ENCODE results near the gene CPNE2. TPM values are rescaled to one million over a fixed set of nuclear protein-coding genes. Genes with fewer than 3 reads are reported as not detected.

Gene CPNE2
- total and polyA plus RNA-seq, 4 donors = 38.1 to 76.3 (median 52.2) TPM

GRCh38 chr16:57087003-57087402 lies 5.4 kb upstream of the CPNE2 start:
- DNase-seq (no peak), ATAC-seq (ENCODE audit: insufficient read depth, low FRiP score) (no peak)
- Histone ChIP-seq H3K4me1 (ENCODE audit: control insufficient read depth in 5 of 5, insufficient read depth in 5 of 5, low read length in 5 of 5) (peaks cover 0 to 8% (median 0%) of the 10 kb centered on the region in 5 donors), H3K27ac (ENCODE audit: low read depth in 1 of 2, low read length in 1 of 2) (no peak overlapping the region), H3K36me3 (ENCODE audit: control insufficient read depth in 4 of 4, insufficient read depth in 4 of 4, low read length in 4 of 4) (peaks cover 0 to 4% (median 0%) of the 10 kb centered on the region in 4 donors), H3K9ac (ENCODE audit: insufficient read depth in 1 of 2, low read length in 2 of 2) (no peak overlapping the region), H3K27me3 (ENCODE audit: control insufficient read depth in 3 of 3, insufficient read depth in 3 of 3, low read length in 2 of 3) (no peaks in the 10 kb centered on the region), H3K4me3 (no peak overlapping the region), H3K9me3 (ENCODE audit: control insufficient read depth in 4 of 4, insufficient read depth in 3 of 4, low read length in 3 of 4) (no peaks in the 10 kb centered on the region)
- no peak for TF ChIP-seq CTCF (IDR thresholded peaks at IDR 0.05; ENCODE audit: control extremely low read depth, extremely low read depth)
- 87 to 90% methylated on average over 2 of the region's 2 CpGs for WGBS, 2 donors

- H3K4me1 ChIP-seq (ENCODE audit: control insufficient read depth in 5 of 5, insufficient read depth in 5 of 5, low read length in 5 of 5) = peaks cover 0 to 20% (median 4%) of the 10 kb centered on the region in 5 donors
- TF ChIP-seq CTCF (IDR thresholded peaks at IDR 0.05; ENCODE audit: control extremely low read depth, extremely low read depth) = no peak
- no peak for ATAC-seq (ENCODE audit: insufficient read depth, low FRiP score)
- H3K4me3 ChIP-seq = no peak overlapping the region
- H3K27ac ChIP-seq (ENCODE audit: low read depth in 1 of 2, low read length in 1 of 2) = no peak overlapping the region
- no peak overlapping the region for H3K9ac ChIP-seq (ENCODE audit: insufficient read depth in 1 of 2, low read length in 2 of 2)
- DNase-seq = no peak
- H3K27me3 ChIP-seq (ENCODE audit: control insufficient read depth in 3 of 3, insufficient read depth in 3 of 3, low read length in 2 of 3) = no peaks in the 10 kb centered on the region
- 83 to 91% methylated on average over 8 of the region's 8 CpGs for WGBS, 2 donors
- H3K36me3 ChIP-seq (ENCODE audit: control insufficient read depth in 4 of 4, insufficient read depth in 4 of 4, low read length in 4 of 4) = no peaks in the 10 kb centered on the region
- H3K9me3 ChIP-seq (ENCODE audit: control insufficient read depth in 4 of 4, insufficient read depth in 3 of 4, low read length in 3 of 4) = no peaks in the 10 kb centered on the region
Measured at GRCh38 chr16:57089406-57089805, 3.0 kb upstream of the CPNE2 start.

- Histone ChIP-seq H3K4me1 (ENCODE audit: control insufficient read depth in 5 of 5, insufficient read depth in 5 of 5, low read length in 5 of 5) (peaks cover 0 to 25% (median 6%) of the 10 kb centered on the region in 5 donors), H3K4me3 (no peak overlapping the region), H3K27me3 (ENCODE audit: control insufficient read depth in 3 of 3, insufficient read depth in 3 of 3, low read length in 2 of 3) (no peaks in the 10 kb centered on the region), H3K9ac (ENCODE audit: insufficient read depth in 1 of 2, low read length in 2 of 2) (peak overlapping the region; percentile 28 to 80), H3K27ac (ENCODE audit: low read depth in 1 of 2, low read length in 1 of 2) (peak overlapping the region; percentile 75 to 90), H3K9me3 (ENCODE audit: control insufficient read depth in 4 of 4, insufficient read depth in 3 of 4, low read length in 3 of 4) (no peaks in the 10 kb centered on the region), H3K36me3 (ENCODE audit: control insufficient read depth in 4 of 4, insufficient read depth in 4 of 4, low read length in 4 of 4) (no peaks in the 10 kb centered on the region)
- 17 to 18% methylated on average over 24 of the region's 24 CpGs for WGBS, 2 donors
- DNase-seq (peak; percentile 36 to 46 (median 42)), ATAC-seq (ENCODE audit: insufficient read depth, low FRiP score) (no peak)
- no peak for TF ChIP-seq CTCF (IDR thresholded peaks at IDR 0.05; ENCODE audit: control extremely low read depth, extremely low read depth)
Measured at GRCh38 chr16:57091200-57091974, 996 bp upstream of the CPNE2 start.
